SHP77 (cell line): ENCODE measurements around the gene ZFP36.
"Not testable (repeated sequence)": the region's sequence is repeated elsewhere in the genome, so short reads cannot be mapped to it uniquely, and the experiment has no call there.

Source experiments
- DNase-seq, 2 experiments: peaks; one replicate each; lab custom pipeline; 2025; lab: John Stamatoyannopoulos, UW

Gene ZFP36

DNA sequence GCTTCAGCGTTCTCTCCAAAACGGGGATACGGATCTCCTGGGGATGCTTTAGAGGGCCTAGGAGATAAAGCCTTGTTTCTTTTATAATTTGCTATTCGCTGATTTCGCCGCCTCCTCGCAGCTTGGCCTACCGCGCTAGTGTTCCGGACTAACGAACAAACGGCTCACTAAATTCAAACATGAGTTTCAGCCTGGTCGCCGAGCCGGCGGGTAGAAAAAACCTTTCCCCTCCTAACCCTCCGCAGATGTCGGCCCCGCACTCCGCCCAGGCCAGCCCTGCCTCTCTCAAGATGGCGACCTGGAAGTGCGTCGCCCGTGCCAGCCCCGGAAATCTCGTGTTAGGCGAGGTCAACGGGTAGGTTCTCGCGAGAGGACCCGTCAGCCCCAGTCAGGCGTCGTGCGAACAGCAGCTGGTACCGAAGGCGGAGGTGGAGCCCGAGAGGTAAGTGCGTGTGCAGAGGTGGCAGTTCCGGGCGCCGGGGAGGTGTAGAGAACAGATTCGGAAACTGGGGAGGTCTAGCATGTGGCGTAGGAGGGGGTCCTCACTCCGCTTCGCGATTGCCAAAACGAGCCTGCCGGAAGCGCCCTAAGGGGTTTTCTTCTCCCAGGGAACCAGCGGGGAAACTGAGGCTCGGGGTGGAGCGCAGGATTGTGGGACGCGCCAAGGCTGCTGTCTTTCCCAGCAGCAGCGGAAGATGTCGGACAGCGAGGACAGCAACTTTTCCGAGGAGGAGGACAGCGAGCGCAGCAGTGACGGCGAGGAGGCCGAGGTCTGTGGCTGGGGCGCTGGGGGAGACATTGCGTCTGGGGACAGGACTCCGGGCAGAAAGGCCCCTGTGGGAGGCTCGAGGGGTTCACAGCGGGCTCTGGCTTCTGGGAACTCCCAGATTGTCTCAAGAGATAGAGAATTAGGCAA, 38.8 kb downstream of the ZFP36 start, which contains the start of gene SUPT5H:
Gene SUPT5H (plus strand): TSS at position 387 of the 916 bp plus-strand sequence. CDS start 309 bp downstream, at position 696.
- peak; percentile 99 to 100 for DNase-seq

DNA sequence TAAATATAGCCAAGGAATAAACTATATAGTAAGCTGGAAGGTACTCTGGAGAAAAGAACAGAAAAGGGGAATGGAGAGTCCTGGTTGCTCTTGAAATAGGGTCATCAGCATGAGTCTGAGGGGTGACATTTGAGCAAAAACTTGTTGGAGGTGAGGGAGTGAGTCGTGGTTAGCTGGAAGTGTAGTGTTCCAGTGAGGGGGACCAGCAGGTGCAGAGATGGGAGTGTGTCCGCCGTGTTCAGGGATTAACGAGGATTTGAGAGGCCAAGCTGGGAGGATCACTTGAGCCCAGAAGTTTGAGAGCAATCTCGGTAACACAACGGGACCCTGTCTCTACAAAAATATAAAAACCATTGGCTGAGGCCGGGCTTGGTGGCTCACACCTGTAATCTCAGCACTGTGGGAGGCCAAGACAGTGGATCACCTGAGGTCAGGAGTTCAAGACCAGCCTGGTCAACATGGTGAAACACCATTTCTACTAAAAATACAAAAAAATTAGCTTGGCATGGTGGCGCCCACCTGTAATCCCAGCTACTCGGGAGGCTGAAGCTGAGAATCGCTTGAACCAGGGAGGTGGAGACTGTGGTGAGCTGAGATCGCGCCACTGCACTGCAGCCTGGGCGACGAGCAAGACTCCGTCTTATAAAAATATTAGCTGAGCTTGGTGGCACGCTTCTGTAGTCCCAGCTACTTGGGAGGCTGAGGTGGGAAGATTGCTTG, 39.9 kb downstream of the ZFP36 start:
- DNase-seq, result no peak

DNA sequence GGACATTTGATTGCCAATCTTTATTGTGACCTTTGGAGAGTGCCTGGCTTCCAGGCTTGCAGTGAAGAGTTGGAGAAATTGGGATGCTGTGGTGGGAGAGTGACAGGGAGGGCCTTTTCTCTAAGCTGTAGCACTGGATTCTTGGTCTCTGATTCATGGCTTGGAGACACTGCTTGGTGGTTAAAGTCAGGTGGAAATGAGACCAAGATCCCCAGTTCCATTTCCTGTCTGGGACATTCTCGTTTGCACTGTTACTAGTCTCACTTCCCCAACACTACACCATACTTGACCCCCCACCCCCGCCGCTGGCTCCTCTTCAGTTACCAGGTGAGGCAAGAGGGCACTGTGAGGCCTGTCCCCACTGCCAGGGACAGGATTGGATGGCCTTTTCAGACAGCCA, 41.6 kb downstream of the ZFP36 start:
- DNase-seq, result no peak

DNA sequence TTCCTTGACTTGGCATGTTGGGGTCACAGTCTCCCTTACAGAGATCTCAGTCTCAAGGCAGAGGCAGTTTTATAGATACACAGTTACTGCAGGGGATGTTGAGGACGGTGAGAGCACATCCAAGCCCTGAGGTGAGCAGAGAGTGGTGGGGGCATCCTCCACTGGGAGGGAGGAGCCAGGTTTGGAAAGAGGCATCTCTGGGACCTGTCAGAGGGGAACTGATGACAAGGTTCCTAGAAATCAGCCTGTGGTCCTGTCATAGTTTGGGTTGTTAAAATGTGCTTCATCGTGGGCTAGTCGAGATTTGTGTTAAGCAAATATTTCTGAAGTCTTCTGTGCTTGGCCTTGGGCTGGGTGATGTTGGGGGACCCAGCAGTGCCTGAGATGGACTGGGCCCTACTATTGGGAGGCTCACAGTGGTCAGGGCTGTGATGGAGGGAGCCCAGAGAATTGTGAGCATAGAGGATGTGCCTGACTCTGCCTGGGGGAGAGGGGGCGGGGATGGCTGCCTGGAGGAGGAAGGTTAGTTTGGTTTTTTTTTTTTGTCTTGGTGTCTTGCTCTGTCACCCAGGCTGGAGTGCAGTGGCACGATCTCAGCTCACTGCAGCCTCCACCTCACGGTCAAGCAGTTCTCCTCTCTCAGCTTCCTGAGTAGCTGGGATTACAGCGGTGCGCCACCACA, 42.6 kb downstream of the ZFP36 start:
- DNase-seq, result no peak

DNA sequence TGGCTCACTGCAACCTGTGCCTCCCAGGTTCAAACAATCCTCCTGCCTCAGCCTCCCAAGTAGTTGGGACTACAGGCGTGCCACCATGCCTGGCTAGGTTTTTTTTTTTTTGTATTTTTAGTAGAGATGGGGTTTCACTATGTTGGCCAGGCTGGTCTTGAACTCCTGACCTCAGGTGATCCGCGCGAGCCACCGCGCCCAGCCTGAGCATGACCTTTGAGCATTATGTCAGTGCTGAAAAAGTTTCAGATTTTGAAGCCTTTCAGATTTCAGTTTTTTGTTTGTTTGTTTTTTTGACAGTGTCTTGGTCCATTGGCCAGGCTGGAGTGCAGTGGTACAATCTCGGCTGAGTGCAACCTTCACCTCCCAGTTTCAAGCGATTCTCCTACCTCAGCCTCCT, 44.6 kb downstream of the ZFP36 start:
- DNase-seq, result not testable (repeated sequence)
